ENCODE data around the gene PAPPA2. TPM values are rescaled to one million over a fixed set of nuclear protein-coding genes. Genes with fewer than 3 reads are reported as not detected.
A peak's percentile ranks its signal among the peaks of the same experiment; 100 is the strongest.

The PAPPA2 gene
- total and polyA plus RNA-seq, 7 donors: under 0.01 to 3.9 (median 1.2) TPM; not detected in 1

DNA sequence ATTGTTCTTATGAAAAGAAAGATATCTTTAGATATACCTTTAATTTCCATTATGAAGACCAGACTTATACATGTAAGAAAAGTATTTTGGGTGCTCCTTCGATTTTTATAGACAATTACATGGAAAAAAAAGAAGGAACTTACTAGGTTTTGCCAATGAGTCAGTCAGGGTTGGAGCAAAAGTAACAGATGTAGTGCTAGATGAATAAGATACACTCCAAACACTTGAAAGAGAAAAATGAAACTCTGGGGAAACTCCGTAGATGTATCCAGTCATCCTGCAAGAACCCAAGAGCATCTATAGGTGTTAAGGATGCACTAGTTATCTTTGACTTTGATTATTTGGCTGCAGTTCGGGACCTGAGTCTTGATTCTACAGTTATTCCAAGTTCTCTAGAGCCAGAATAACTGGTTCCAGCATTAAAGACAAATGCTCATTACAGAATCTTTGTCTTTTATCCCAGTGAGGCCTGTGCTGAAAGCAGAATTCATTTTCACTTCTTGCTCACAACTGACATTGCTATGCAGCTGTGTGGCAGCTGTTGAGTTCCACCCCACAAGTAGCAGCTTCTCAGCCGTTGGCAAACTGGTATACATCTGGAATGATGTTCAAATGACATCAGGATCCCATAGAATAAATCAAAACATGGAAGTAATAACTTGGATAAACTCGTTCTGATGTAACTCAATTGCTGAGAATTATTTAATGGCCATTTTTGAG is 375.5 kb downstream of the PAPPA2 start:
- 51 to 65% methylated on average over 5 of the region's 5 CpGs for WGBS, 2 donors
- no peak overlapping the region for H3K4me3 ChIP-seq
- no peaks in the 10 kb centered on the region for H3K36me3 ChIP-seq
- TF ChIP-seq POLR2A (IDR thresholded peaks at IDR 0.05) (no peak), EP300 (IDR thresholded peaks at IDR 0.05) (no peak), POLR2AphosphoS5 (IDR thresholded peaks at IDR 0.05) (no peak)
- TF ChIP-seq, protein P1, sequence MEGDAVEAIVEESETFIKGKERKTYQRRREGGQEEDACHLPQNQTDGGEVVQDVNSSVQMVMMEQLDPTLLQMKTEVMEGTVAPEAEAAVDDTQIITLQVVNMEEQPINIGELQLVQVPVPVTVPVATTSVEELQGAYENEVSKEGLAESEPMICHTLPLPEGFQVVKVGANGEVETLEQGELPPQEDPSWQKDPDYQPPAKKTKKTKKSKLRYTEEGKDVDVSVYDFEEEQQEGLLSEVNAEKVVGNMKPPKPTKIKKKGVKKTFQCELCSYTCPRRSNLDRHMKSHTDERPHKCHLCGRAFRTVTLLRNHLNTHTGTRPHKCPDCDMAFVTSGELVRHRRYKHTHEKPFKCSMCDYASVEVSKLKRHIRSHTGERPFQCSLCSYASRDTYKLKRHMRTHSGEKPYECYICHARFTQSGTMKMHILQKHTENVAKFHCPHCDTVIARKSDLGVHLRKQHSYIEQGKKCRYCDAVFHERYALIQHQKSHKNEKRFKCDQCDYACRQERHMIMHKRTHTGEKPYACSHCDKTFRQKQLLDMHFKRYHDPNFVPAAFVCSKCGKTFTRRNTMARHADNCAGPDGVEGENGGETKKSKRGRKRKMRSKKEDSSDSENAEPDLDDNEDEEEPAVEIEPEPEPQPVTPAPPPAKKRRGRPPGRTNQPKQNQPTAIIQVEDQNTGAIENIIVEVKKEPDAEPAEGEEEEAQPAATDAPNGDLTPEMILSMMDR (IDR thresholded peaks at IDR 0.05): no peak
- H3K27ac ChIP-seq: no peak overlapping the region
- H3K9me3 ChIP-seq: no peaks in the 10 kb centered on the region
- peaks cover 0 to 9% (median 5%) of the 10 kb centered on the region in 4 donors for H3K4me1 ChIP-seq
- DNase-seq: no peak
- no peaks in the 10 kb centered on the region for H3K27me3 ChIP-seq
- intact Hi-C loops (cut with DNase I): no loop called here

DNA sequence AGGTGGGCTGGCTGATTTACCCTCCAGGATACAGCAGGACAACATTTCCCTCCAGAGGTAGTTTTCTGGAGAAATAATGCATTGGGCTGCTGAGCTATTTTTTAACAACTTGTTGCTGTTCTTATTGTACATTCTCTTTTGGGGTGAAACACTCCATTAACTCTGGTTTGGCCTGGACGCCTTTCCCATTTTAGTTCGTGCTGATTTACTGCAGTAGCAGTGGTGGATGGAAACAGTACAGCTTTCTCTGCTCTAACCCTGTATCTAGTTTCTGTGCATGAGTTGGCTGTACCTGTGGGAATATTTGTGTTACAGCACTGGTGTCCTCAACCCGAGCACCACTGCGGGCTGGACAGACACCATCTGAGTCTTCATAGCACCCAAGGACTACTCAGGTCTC is 376.2 kb downstream of the PAPPA2 start:
- Histone ChIP-seq H3K36me3 (no peaks in the 10 kb centered on the region), H3K4me1 (peaks cover 0 to 17% (median 10%) of the 10 kb centered on the region in 4 donors), H3K4me3 (no peak overlapping the region), H3K27me3 (no peaks in the 10 kb centered on the region), H3K9me3 (no peaks in the 10 kb centered on the region), H3K27ac (no peak overlapping the region)
- no peak for DNase-seq
- 88 to 92% methylated on average over 4 of the region's 4 CpGs for WGBS, 2 donors
- no peak for TF ChIP-seq POLR2A (IDR thresholded peaks at IDR 0.05)
- TF ChIP-seq EP300 (IDR thresholded peaks at IDR 0.05): no peak
- TF ChIP-seq POLR2AphosphoS5 (IDR thresholded peaks at IDR 0.05): no peak
- TF ChIP-seq, protein P1 (IDR thresholded peaks at IDR 0.05): no peak
- intact Hi-C loops (cut with DNase I): no loop called here

DNA sequence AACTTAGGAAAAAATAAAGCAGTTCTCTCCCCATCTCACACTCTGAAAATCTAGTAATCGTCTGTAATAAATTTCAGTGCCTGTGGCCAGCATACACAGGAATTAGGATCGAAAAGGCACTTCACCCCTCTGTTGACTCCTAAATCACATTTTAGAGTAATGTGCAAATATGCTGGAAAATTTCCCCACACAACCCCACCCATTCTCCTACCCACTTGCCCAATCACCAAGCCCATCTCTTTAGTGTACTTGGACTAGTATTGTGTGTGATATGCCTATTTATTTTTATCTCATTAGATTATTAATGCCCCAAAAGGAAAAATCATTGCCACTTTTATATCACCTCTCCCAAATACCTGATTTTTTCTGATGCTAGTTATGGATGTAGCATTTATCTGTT is 378.3 kb downstream of the PAPPA2 start:
- no peaks in the 10 kb centered on the region for H3K36me3 ChIP-seq
- no peak overlapping the region for H3K27ac ChIP-seq
- H3K4me1 ChIP-seq: peaks cover 0 to 35% (median 24%) of the 10 kb centered on the region in 4 donors
- DNase-seq: no peak
- no peaks in the 10 kb centered on the region for H3K27me3 ChIP-seq
- intact Hi-C loops (cut with DNase I): loop anchor here (5.0 kb wide), 1 partner anchor 464 kb away; no protein-coding TSS in a partner anchor
- no peak for TF ChIP-seq POLR2A (IDR thresholded peaks at IDR 0.05)
- no peak for TF ChIP-seq POLR2AphosphoS5 (IDR thresholded peaks at IDR 0.05)
- TF ChIP-seq, protein P1 (IDR thresholded peaks at IDR 0.05): no peak
- WGBS, 2 donors: 72 to 79% methylated on average over 2 of the region's 2 CpGs
- no peak overlapping the region for H3K4me3 ChIP-seq
- H3K9me3 ChIP-seq: no peaks in the 10 kb centered on the region

DNA sequence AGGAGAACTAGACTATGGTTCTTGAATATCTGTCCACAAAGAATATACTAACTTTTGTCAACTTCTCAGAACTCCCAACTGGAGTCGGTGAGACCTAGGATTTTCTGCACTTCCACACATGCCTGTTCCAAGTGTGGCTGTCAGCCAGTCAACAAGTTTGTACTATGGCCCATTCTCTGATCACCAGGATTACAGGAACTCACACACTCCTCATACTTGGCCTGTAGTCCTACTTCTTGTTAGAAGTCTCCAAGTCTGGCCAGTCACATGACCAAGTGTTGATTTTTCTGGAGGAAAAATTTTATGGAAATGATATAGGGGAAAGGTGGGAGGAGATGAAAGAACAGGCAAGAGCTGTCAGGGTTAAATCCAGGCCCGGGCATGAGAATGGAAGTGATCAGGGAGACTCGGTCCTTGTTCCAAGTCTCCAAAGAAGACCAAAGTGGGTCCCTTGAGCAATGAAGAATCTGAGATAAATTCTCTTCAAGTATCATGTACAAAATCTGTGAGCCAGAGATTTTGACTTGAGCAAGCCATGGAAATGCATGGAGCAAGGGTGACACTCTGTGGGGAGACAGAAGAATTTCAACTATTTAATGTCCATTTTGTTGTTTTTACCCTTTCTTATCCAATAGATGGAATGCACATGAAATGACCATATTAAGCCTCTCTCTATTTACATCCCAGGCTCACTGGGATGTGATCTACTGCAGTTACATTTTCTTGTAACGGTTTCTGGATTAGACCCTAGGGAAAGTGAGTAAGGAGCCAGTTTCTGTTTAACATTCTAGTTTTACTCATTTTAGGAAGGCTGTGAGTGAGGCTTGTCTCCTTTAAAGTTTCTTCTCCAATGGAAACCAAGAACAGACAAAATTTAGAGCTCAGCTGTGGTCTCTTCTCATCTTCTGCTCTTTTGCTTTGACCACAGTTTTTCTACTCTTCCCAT is 380.6 kb downstream of the PAPPA2 start:
- TF ChIP-seq POLR2AphosphoS5 (IDR thresholded peaks at IDR 0.05): peak in 1 of 4 donors; percentile 3
- TF ChIP-seq EP300 (IDR thresholded peaks at IDR 0.05): no peak
- TF ChIP-seq, protein P1 (IDR thresholded peaks at IDR 0.05): peak; percentile 28 to 63 (median 50)
- peaks cover 0 to 49% (median 36%) of the 10 kb centered on the region in 4 donors for H3K4me1 ChIP-seq
- intact Hi-C loops (cut with DNase I): loop anchor here (1.0 to 5.0 kb wide), 2 partner anchors 283 to 466 kb away; no protein-coding TSS in a partner anchor
- H3K36me3 ChIP-seq: no peaks in the 10 kb centered on the region
- H3K27me3 ChIP-seq: no peaks in the 10 kb centered on the region
- whole genome bisulfite sequencing, 2 donors: 36 to 37% methylated on average over 4 of the region's 4 CpGs
- no peaks in the 10 kb centered on the region for H3K9me3 ChIP-seq
- DNase-seq: no peak
- no peak overlapping the region for H3K4me3 ChIP-seq
- peak overlapping the region in 1 of 4 donors; percentile 74 for H3K27ac ChIP-seq

All from sigmoid colon (tissue), 7 donors.